ENCODE data around the gene RPA3.
"Not testable (repeated sequence)": the region's sequence is repeated elsewhere in the genome, so short reads cannot be mapped to it uniquely, and the experiment has no call there.

Gene RPA3

DNA sequence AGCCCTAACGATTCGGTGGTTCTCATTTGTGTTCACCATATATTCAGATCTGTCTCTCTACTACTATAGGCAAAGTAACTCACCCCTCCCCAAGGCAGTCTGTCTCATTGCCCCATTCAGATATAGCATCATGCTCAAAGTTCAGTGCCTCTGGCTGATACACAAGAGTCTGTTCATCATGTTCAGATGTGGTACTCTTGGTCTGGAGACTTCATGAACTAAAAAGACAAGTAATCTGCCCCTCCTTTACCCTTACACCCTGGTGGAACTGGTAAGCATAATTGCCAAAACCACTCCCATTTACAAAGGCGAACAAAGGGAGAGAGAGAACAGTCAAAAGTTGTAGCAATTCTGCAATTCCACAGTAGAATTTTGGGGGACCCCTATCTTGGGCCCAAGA lies 47.9 kb downstream of the RPA3 start:
- Histone ChIP-seq H3K4me3 (ENCODE audit: low read depth in 1 of 2, low read length in 2 of 2) (no peak overlapping the region), H3K27ac (ENCODE audit: low read depth, low read length) (no peak overlapping the region), H3K9ac (ENCODE audit: low read length) (no peak overlapping the region), H3K9me3 (ENCODE audit: low read length) (no peaks in the 10 kb centered on the region), H3K36me3 (ENCODE audit: insufficient read depth, low read length) (no peaks in the 10 kb centered on the region), H3K4me1 (ENCODE audit: insufficient read depth, low read length) (no peaks in the 10 kb centered on the region), H3K27me3 (ENCODE audit: control insufficient read depth in 1 of 2, insufficient read depth in 2 of 2, low read length in 2 of 2) (no peaks in the 10 kb centered on the region)

DNA sequence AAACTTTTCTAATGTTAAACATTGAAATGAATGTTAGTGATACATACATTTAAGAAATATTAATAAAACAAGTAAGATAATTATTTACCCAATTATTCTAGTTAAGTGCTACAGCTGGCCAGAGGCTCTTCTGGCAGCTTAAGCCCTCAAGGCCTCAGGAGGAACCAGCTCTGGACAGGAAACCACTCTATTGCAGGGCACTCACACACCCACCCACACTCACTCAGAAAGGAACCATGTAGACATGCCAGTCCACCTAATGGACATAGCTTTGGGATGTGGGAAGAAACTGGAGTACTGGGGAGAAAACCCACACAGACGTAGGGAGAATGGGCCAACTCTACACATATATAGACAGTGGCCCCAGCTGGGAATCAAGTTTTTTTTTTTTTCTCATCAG lies 49.7 kb downstream of the RPA3 start:
- Histone ChIP-seq H3K27ac (ENCODE audit: low read depth, low read length) (no peak overlapping the region), H3K4me3 (ENCODE audit: low read depth in 1 of 2, low read length in 2 of 2) (no peak overlapping the region), H3K9me3 (ENCODE audit: low read length) (no peaks in the 10 kb centered on the region), H3K9ac (ENCODE audit: low read length) (no peak overlapping the region), H3K36me3 (ENCODE audit: insufficient read depth, low read length) (no peaks in the 10 kb centered on the region), H3K4me1 (ENCODE audit: insufficient read depth, low read length) (no peaks in the 10 kb centered on the region), H3K27me3 (ENCODE audit: control insufficient read depth in 1 of 2, insufficient read depth in 2 of 2, low read length in 2 of 2) (no peaks in the 10 kb centered on the region)

DNA sequence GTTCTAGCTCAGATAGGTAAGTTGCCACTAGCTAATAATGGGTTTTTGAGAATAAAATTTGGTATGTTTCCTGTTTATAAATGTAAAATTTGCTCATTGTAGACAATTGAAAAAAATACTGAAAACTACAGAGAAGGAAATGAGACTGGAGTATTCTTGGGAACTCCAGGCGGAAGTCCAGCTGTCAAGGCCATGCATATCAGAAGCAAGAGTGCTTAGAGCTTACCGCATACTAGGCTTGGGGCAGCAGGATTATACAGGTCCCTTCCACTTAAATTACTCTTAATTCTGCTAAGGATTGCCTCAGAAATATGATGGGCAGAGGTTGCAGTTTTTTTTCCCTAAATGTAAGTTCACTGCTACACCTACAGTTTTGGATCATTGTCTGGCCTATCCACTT lies 51.2 kb downstream of the RPA3 start:
- no peak overlapping the region for H3K27ac ChIP-seq (ENCODE audit: low read depth, low read length)
- H3K4me3 ChIP-seq (ENCODE audit: low read depth in 1 of 2, low read length in 2 of 2): no peak overlapping the region
- no peaks in the 10 kb centered on the region for H3K4me1 ChIP-seq (ENCODE audit: insufficient read depth, low read length)
- no peaks in the 10 kb centered on the region for H3K9me3 ChIP-seq (ENCODE audit: low read length)
- H3K36me3 ChIP-seq (ENCODE audit: insufficient read depth, low read length): no peaks in the 10 kb centered on the region
- H3K9ac ChIP-seq (ENCODE audit: low read length): no peak overlapping the region
- no peaks in the 10 kb centered on the region for H3K27me3 ChIP-seq (ENCODE audit: control insufficient read depth in 1 of 2, insufficient read depth in 2 of 2, low read length in 2 of 2)

DNA sequence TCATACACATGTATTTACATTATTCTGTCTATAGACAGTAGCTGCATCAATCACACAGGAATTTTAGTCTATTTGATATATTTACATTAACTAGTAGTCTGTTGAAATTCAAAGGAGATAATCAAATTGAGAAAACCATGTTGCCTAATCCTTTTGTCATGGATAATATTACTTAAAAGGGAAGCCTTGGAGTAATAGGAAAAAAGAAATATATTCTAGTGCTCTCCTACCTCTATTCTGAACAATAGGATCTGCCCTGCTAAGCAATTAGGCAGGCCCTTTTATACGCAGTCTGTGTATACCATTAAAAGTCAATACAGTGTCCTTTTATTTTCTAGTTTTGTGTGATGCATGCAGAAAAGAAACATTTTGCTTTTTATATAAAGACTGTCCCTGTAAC lies 53.4 kb downstream of the RPA3 start:
- Histone ChIP-seq H3K36me3 (ENCODE audit: insufficient read depth, low read length) (no peaks in the 10 kb centered on the region), H3K27ac (ENCODE audit: low read depth, low read length) (no peak overlapping the region), H3K4me3 (ENCODE audit: low read depth in 1 of 2, low read length in 2 of 2) (no peak overlapping the region), H3K9me3 (ENCODE audit: low read length) (no peaks in the 10 kb centered on the region), H3K27me3 (ENCODE audit: control insufficient read depth in 1 of 2, insufficient read depth in 2 of 2, low read length in 2 of 2) (no peaks in the 10 kb centered on the region), H3K9ac (ENCODE audit: low read length) (no peak overlapping the region), H3K4me1 (ENCODE audit: insufficient read depth, low read length) (no peaks in the 10 kb centered on the region)

DNA sequence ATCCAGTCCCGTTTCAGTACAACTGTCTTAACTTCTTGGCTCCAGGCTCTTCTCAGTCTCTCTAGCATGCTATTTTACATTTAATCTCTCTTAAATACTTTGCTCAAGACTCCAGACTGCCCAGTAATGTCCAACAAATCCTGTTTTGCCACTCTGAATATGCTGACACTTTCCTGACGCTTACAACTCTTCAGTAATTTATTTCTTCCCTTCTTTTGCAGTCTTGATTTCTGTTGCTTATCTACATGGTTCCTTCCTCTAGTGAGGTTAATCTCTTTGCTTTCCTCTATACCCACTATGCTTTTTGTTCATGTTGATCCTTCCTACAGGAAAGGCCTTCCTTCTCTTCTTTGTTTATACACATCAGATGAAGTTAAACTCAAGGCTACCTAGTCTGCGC lies 54.1 kb downstream of the RPA3 start:
- no peaks in the 10 kb centered on the region for H3K9me3 ChIP-seq (ENCODE audit: low read length)
- H3K9ac ChIP-seq (ENCODE audit: low read length): no peak overlapping the region
- H3K4me3 ChIP-seq (ENCODE audit: low read depth in 1 of 2, low read length in 2 of 2): no peak overlapping the region
- H3K27me3 ChIP-seq (ENCODE audit: control insufficient read depth in 1 of 2, insufficient read depth in 2 of 2, low read length in 2 of 2): no peaks in the 10 kb centered on the region
- H3K36me3 ChIP-seq (ENCODE audit: insufficient read depth, low read length): no peaks in the 10 kb centered on the region
- no peaks in the 10 kb centered on the region for H3K4me1 ChIP-seq (ENCODE audit: insufficient read depth, low read length)
- H3K27ac ChIP-seq (ENCODE audit: low read depth, low read length): no peak overlapping the region

DNA sequence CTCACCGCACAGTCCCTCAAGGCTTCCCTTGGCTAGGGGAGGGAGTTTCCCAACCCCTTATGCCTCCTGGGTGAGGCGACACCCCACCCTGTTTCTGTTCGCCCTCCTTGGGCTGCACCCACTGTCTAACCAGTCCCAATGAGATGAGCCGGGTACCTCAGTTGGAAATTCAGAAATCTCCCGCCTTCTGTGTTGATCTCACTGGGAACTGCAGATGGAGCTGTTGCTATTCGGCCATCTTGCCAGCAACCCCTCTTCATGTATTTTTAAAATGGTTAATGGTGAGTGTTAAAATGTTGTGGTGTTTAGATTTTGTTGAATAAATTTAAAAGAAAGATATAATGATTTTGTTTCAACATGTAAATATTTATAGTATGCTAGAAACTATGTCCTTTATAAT lies 55.9 kb downstream of the RPA3 start:
- Histone ChIP-seq H3K4me1 (ENCODE audit: insufficient read depth, low read length) (no peaks in the 10 kb centered on the region), H3K4me3 (ENCODE audit: low read depth in 1 of 2, low read length in 2 of 2) (no peak overlapping the region), H3K9me3 (ENCODE audit: low read length) (no peaks in the 10 kb centered on the region), H3K27me3 (ENCODE audit: control insufficient read depth in 1 of 2, insufficient read depth in 2 of 2, low read length in 2 of 2) (no peaks in the 10 kb centered on the region), H3K36me3 (ENCODE audit: insufficient read depth, low read length) (no peaks in the 10 kb centered on the region), H3K9ac (ENCODE audit: low read length) (no peak overlapping the region), H3K27ac (ENCODE audit: low read depth, low read length) (no peak overlapping the region)

DNA sequence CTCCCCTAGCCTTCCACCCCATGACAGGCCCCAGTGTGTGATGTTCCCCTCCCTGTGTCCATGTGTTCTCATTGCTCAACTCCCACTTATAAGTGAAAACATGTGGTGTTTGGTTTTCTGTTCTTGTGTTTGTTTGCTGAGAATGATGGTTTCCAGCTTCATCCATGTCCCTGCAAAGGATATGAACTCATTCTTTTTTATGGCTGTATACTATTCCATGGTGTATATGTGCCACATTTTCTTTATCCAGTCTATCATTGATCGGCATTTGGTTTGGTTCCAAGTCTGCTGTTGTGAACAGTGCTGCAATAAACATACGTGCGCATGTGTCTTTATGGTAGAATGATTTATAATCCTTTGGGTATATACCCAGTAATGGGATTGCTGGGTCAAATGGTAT lies 61.9 kb downstream of the RPA3 start:
- not testable (repeated sequence) for H3K4me3 ChIP-seq (ENCODE audit: low read depth in 1 of 2, low read length in 2 of 2); H3K27ac ChIP-seq (ENCODE audit: low read depth, low read length); H3K9ac ChIP-seq (ENCODE audit: low read length); H3K9me3 ChIP-seq (ENCODE audit: low read length); H3K27me3 ChIP-seq (ENCODE audit: control insufficient read depth in 1 of 2, insufficient read depth in 2 of 2, low read length in 2 of 2); H3K36me3 ChIP-seq (ENCODE audit: insufficient read depth, low read length); H3K4me1 ChIP-seq (ENCODE audit: insufficient read depth, low read length)

DNA sequence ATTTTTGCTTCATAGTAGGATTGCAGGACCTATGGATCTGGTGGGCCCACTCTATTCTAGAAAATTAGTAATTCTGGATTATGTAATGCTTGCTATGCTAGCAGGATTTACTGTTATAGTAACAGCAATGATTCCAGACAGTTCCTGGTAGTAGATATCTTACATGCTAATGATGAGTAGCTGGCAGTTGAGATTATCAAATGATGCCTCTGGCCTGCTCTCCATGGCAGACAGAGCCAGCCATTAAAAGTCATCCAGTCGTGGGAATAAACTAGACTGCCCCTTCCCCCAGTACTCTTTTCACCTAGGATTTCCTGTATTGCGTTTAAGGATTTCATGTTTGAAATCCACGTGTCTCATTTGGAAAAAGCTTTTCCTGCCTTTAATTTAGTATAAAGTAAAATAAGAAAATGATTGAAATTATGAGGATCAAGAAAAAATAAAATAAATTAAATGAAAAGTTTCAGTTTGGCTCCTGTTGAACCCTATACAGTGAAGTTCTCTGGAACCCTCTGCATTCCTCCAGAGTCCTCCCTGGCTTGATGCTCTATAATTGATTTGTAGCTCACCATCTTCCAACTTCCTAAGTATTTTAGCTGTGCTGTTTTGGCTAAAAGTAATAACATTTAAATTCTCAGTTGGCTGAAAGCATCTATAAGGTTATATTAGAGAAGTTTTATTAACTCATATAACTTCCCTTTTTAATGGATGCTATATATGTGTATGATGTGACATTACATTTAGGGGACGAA lies 63.3 kb downstream of the RPA3 start:
- Histone ChIP-seq H3K4me1 (ENCODE audit: insufficient read depth, low read length) (peaks cover 4% of the 10 kb centered on the region), H3K27ac (ENCODE audit: low read depth, low read length) (no peak overlapping the region), H3K4me3 (ENCODE audit: low read depth in 1 of 2, low read length in 2 of 2) (no peak overlapping the region), H3K9ac (ENCODE audit: low read length) (no peak overlapping the region), H3K36me3 (ENCODE audit: insufficient read depth, low read length) (no peaks in the 10 kb centered on the region), H3K9me3 (ENCODE audit: low read length) (no peaks in the 10 kb centered on the region), H3K27me3 (ENCODE audit: control insufficient read depth in 1 of 2, insufficient read depth in 2 of 2, low read length in 2 of 2) (no peaks in the 10 kb centered on the region)

DNA sequence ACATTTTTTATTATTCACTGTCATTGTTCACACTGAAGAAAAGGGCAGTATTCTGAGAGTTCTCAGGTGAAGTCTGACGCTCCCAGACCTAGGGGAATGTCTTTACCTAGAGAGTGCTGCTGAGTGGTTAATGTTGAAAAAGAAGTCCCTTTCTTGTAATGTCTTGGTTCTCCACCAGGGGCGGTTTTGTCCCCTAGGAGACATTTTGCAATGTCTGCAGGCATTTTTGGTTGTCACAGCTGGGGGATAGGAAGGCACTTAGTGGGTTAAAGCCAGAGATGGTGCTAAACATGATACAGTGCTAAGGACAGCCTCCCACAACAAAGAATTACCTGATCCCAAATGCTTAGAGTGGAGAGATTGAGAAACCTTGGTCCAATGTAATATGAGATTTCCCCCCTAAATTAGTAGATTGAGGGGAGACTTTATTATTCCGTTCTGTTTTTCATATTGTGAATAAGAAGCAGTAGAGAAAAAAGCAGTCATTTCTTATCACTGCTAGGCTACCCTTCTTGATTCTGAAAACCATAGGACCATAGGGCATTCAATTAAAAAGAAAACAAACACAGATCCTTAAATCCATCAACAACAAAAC lies 64.7 kb downstream of the RPA3 start:
- no peak overlapping the region for H3K9ac ChIP-seq (ENCODE audit: low read length)
- H3K27me3 ChIP-seq (ENCODE audit: control insufficient read depth in 1 of 2, insufficient read depth in 2 of 2, low read length in 2 of 2): no peaks in the 10 kb centered on the region
- no peaks in the 10 kb centered on the region for H3K36me3 ChIP-seq (ENCODE audit: insufficient read depth, low read length)
- H3K4me1 ChIP-seq (ENCODE audit: insufficient read depth, low read length): peaks cover 4% of the 10 kb centered on the region
- H3K27ac ChIP-seq (ENCODE audit: low read depth, low read length): no peak overlapping the region
- no peaks in the 10 kb centered on the region for H3K9me3 ChIP-seq (ENCODE audit: low read length)
- H3K4me3 ChIP-seq (ENCODE audit: low read depth in 1 of 2, low read length in 2 of 2): no peak overlapping the region

DNA sequence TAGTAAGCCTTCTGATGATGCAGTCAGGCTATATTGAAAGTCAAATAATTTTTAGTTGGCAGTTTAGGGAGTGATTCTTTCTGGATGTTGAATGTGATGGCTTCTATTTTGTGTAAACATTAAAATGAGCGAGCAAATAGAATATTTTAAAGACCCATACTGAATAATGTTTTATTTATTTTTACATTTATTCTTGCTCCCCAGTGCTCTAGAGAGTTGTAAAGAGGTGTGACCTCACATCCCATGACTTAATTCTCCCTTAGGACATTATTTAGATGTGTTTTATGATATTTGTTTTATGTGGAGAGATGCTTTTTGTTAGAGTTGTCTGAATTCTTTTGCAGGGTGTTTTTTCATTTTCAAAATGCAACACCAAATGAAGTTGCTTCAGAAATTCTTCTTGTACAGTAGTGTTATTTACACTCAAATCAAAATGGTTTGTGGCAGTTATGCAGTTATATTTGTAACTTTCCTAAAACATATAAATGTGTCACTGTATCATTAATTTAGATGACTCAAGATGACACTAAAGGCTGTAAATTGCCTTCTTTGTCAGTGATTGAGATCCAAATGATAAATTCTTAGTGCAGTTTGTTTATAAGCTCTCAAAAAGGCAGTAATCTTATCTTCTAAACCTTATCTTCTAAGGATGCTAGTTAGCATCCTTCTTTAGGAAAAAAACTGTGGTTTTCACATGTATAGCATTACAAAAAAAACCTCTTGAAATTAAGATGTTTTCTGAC lies 65.4 kb downstream of the RPA3 start:
- no peaks in the 10 kb centered on the region for H3K9me3 ChIP-seq (ENCODE audit: low read length)
- peaks cover 4% of the 10 kb centered on the region for H3K4me1 ChIP-seq (ENCODE audit: insufficient read depth, low read length)
- H3K9ac ChIP-seq (ENCODE audit: low read length): no peak overlapping the region
- no peaks in the 10 kb centered on the region for H3K36me3 ChIP-seq (ENCODE audit: insufficient read depth, low read length)
- no peak overlapping the region for H3K4me3 ChIP-seq (ENCODE audit: low read depth in 1 of 2, low read length in 2 of 2)
- no peaks in the 10 kb centered on the region for H3K27me3 ChIP-seq (ENCODE audit: control insufficient read depth in 1 of 2, insufficient read depth in 2 of 2, low read length in 2 of 2)
- no peak overlapping the region for H3K27ac ChIP-seq (ENCODE audit: low read depth, low read length)

DNA sequence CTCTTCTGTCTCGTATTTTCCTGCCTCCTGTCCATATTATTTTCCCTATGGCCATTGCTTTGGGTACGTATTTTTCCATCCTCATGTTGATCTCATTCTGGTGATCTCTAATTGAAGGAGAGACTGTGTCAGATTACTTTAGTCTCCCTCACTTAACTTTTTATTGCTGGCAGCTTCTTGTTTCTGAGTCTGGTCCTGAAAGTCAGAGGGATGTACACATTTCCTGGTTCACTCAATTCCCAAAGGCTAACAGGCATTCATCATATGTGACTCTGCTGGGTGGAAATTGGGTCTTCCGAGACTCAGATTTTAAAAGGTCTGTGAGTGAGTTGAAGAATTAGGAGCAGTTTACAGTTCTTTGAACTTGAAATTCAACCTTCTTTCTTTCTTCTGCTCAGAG lies 66.9 kb downstream of the RPA3 start:
- H3K36me3 ChIP-seq (ENCODE audit: insufficient read depth, low read length): no peaks in the 10 kb centered on the region
- no peak overlapping the region for H3K27ac ChIP-seq (ENCODE audit: low read depth, low read length)
- no peaks in the 10 kb centered on the region for H3K9me3 ChIP-seq (ENCODE audit: low read length)
- no peaks in the 10 kb centered on the region for H3K27me3 ChIP-seq (ENCODE audit: control insufficient read depth in 1 of 2, insufficient read depth in 2 of 2, low read length in 2 of 2)
- H3K4me3 ChIP-seq (ENCODE audit: low read depth in 1 of 2, low read length in 2 of 2): no peak overlapping the region
- H3K9ac ChIP-seq (ENCODE audit: low read length): no peak overlapping the region
- H3K4me1 ChIP-seq (ENCODE audit: insufficient read depth, low read length): peaks cover 4% of the 10 kb centered on the region
